Left ventricle myocardium superior (tissue), 1 donor: Measurements from ENCODE around the gene COQ5. TPM values are rescaled to one million over a fixed set of nuclear protein-coding genes. Genes with fewer than 3 reads are reported as not detected.
"Not testable (repeated sequence)": the region's sequence is repeated elsewhere in the genome, so short reads cannot be mapped to it uniquely, and the experiment has no call there.

Source experiments
- ATAC-seq: fragments of 200-7000 bp; cut with Tn5 transposase; one replicate; pipeline ENCODE4 v1.9.1; 2020; ENCODE audit warnings: mild to moderate bottlenecking, moderate library complexity
- DNase-seq: peaks from one replicate; pipeline ENCODE4 v3.0.0-alpha.2; 2020
- intact Hi-C: fragments of 100-400 bp; cut with micrococcal nuclease; formaldehyde crosslinking; loops from one replicate; pipeline ENCODE4 v1.11.0; 2022
- total RNA-seq: library from RNA; stranded (reverse); fragmentation: NEBNext Ultra II Directional; extraction: Animal tissue kit (Norgen Biotek cat#: 25700); gene quantifications from one replicate; pipeline ENCODE4 v1.2.1, GENCODE V29; 2021
- donor health status: DM: no; HTN: yes; CAD: no; lungs with severe emphysema.

Gene COQ5
- total RNA-seq, 1 donor from 2014 or later = 38.0 TPM

GRCh38 chr12:120489018-120489417 is 39.9 kb downstream of the COQ5 start:
- intact Hi-C loops = no loop called here
- ATAC-seq = no peak

GRCh38 chr12:120488057-120488640 is 40.8 kb downstream of the COQ5 start:
- ATAC-seq (peak; percentile 40), DNase-seq (no peak)
- intact Hi-C loops = no loop called here

More at GRCh38 chr12:120489018-120489417, 39.9 kb downstream of the COQ5 start:
- DNase-seq = no peak

- intact Hi-C loops, ATAC-seq, DNase-seq: not testable (repeated sequence)
Measured at GRCh38 chr12:120487552-120487951, 41.4 kb downstream of the COQ5 start.

GRCh38 chr12:120485961-120486881 is 42.7 kb downstream of the COQ5 start:
- intact Hi-C loops = no loop called here
- ATAC-seq = no peak
- DNase-seq = no peak

GRCh38 chr12:120483621-120484020 is 45.3 kb downstream of the COQ5 start:
- DNase-seq = no peak
- no peak for ATAC-seq
- intact Hi-C loops = no loop called here

GRCh38 chr12:120481022-120481767 is 47.8 kb downstream of the COQ5 start:
- ATAC-seq (no peak), DNase-seq (no peak)
- intact Hi-C loops = no loop called here

GRCh38 chr12:120480211-120480610 is 48.7 kb downstream of the COQ5 start:
- intact Hi-C loops = no loop called here
- no peak for ATAC-seq
- DNase-seq = no peak

- DNase-seq (no peak), ATAC-seq (no peak)
Measured at GRCh38 chr12:120479458-120479857, 49.5 kb downstream of the COQ5 start.

GRCh38 chr12:120475643-120476042 is 53.3 kb downstream of the COQ5 start:
- ATAC-seq = no peak
- intact Hi-C loops = no loop called here
- no peak for DNase-seq

More at GRCh38 chr12:120479458-120479857, 49.5 kb downstream of the COQ5 start:
- intact Hi-C loops = no loop called here

GRCh38 chr12:120474616-120474960 is 54.4 kb downstream of the COQ5 start:
- DNase-seq (no peak), ATAC-seq (no peak)

GRCh38 chr12:120473807-120474615 is 54.9 kb downstream of the COQ5 start:
- DNase-seq = no peak
- intact Hi-C loops = no loop called here
- ATAC-seq = no peak

More at GRCh38 chr12:120474616-120474960, 54.4 kb downstream of the COQ5 start:
- intact Hi-C loops = no loop called here

GRCh38 chr12:120472521-120472920 is 56.4 kb downstream of the COQ5 start:
- intact Hi-C loops = no loop called here
- no peak for ATAC-seq

GRCh38 chr12:120470150-120470784 is 58.7 kb downstream of the COQ5 start:
- DNase-seq (no peak), ATAC-seq (peak; percentile 33)
- intact Hi-C loops = no loop called here

More at GRCh38 chr12:120472521-120472920, 56.4 kb downstream of the COQ5 start:
- DNase-seq = no peak

GRCh38 chr12:120469450-120470149 is 59.4 kb downstream of the COQ5 start, which contains the start of gene SRSF9:
Gene SRSF9, minus strand, starts transcription at chr12:120469748. Its CDS starts 139 bp downstream, at chr12:120469609.
- ATAC-seq (peak; percentile 92), DNase-seq (peak; percentile 98)
- intact Hi-C loops = no loop called here

GRCh38 chr12:120468821-120469449 is 60.0 kb downstream of the COQ5 start:
- intact Hi-C loops = no loop called here
- ATAC-seq = peak; percentile 47
- peak; percentile 63 for DNase-seq

GRCh38 chr12:120468325-120468820 is 60.6 kb downstream of the COQ5 start:
- intact Hi-C loops = no loop called here
- DNase-seq (peak; percentile 39), ATAC-seq (no peak)

GRCh38 chr12:120467439-120467838 is 61.5 kb downstream of the COQ5 start:
- ATAC-seq = no peak
- no peak for DNase-seq
- intact Hi-C loops = no loop called here
